SHP77 (cell line): ENCODE data around the gene SHF.

Experiments
- DNase-seq, 2 experiments: peaks; one replicate each; lab custom pipeline; 2025; lab: John Stamatoyannopoulos, UW

The SHF gene

DNA sequence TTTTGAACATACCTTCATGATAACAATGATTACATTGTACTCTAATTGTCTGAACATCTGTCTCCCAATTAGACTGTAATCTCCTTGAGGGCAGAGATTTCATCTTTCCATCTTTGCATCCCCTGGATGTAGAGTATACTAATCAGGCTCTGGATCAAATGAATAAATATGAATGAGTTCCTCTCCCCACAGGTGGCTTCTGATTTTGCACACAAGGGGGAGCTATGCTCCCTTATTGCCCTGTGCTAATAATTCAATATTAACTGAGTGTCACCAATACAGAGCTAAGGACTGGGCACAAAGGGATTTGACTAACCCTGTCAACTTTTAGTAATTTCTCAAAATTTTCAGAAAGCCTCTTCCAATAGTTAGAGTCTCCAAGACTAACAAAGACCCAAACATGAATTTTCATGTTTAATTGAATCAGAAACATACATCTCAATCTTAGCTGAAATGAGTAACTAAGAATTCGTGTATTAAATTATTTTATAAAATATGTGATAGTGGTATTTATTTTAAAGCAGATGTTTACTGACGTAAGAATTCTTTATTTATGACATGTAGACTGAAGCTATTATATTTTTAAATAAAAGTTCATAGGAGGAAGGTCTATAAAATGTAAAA, 61.1 kb downstream of the SHF start:
- peak in 1 of 2 experiments; percentile 9 for DNase-seq

DNA sequence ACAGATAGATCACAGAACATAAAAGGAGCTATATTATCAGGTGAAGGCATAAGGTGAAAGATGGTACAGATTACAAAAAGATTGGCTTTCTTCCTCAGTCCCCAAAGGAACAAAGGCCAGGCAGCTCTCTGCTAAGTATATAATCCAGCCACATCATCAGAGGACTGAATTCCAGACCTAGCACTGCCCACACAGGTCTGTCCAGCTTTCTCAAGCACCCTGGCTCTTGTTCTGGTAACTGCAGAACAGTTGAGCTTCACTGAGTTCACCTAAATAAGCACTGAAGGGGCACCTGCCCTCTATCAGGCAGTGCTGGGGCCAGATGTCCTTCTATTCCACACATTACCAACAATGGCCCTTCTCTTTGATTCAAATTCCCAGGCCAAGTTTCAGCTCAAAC, 64.4 kb downstream of the SHF start:
- DNase-seq: no peak

DNA sequence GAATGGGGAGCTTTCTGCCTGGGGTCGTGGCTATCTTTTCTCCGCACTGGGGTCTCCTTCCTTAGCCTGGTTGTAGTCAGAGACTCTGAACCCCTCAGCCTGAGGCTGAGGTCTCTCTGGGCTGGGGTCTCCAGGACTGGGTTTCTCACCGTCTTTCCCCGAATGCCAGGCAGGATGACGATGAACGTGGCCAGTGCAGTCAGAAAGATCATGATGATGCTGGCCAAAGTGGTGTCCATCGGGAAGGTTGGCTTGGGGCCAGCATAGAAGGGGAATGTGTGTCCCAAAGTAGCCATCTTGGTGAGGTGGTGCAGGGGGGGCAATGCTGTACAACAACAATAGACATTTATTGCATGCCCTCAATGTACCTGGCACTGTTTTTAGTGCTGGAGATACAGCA, 65.0 kb downstream of the SHF start:
- no peak for DNase-seq

DNA sequence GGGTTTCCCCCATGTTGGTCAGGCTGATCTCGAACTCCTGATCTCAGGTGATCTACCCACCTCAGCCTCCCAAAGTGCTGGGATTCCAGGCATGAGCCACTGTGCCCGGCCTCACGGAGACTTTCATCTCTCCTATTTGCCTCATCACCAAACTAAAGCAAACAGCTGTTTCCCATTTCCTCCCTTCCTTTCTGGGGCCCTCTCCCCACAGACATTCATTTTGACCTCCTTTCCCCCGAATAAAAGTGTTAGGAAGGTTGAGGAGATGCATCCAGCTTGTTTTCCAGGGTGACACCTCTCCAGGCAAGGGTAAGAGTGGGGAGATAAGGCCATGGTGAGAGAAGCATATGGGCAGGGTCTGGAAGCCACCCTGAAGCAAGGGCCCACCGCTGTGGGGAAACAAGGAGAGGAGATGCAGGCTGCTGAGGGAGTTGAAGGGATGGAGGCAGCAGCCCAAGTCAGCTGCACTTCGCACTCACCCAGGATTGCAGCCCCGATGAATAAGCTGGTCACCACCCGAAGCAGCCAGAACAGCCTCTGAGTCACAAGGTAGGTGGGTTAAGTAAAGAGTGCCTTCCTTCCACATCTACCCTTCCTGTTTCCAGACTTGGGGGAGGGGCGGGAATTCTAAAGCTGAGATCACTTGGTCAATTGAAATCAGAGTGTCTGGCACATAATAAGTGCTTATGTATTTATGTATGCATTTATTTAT, 65.9 kb downstream of the SHF start:
- DNase-seq: no peak

DNA sequence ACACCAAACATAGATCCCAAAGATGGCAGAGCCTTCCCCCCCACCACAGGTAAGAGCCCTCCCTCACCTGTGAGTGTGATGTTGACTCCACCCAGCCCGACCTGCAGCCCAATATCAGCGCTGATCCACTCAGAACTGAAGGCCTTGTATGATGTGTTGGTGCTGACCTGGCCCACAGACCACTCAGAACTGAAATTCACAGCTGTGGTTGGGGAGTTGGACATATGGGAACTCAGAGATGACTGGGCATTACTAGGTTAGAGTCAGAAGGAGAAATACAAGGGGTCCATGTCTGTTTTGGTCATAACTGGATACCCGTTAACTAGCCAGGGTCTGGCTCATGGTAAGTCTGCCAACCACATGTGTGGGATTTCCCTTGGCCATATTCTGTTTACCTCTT, 66.7 kb downstream of the SHF start:
- DNase-seq: no peak

DNA sequence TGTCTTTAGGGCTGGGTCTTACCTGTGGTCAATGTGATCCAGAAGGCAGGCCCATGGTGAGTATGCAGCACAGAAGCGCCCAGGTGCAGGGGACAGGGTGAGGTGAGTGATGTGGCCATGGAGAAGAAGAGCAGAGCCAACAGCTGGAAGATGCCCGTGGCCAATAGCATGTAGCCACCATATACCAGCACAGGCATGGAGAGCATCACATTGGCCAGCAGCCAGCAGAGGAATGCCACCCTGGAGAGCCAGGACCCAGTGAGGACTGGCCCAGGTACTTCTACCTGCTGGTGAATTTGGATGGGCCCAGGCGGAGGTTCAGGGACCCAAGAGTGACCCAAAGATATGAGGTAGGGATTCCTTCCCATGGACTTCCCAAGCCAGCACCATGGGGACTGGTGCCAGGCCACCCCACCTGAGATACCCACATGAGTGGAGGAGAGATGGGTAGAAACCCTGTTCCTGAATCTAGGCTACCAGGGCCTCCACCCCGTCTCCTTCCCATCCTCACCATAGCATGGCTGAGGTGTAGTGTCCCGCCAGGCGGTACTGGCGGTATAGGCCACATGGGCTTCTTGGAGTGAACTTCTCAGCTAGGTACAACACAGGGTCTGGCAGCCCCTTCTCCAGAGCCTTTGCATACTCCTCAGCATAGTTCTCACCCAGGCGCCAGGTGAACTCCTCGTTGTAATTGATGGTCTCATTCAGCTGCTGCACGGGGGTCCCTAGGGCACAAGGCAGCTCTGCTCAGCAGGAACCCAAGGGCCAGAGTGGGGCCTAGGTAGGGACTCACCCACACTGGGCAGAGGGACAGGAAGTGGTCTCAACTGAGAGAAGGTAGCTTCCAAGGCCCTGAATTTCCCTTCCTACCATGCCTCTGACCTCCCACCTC, 67.4 kb downstream of the SHF start:
- no peak for DNase-seq

DNA sequence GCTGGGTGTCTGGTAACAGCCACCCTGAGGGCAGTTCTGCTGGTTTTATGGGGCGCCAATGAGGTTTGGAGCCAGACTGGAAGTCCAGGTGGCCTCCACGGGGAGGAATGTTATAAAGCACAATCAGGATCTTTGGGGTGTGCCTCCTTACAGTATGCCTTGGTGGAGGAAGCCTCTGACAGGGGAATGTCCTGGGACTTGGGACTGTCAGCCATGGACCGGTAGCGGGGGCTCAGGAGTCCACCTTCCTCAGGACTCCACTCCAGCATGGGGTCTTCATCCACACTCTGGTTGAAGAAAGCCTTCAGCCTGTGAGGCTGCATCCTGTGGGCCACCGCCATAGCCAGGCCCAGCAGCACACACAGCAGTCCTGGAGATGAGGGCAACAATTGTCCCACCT, 68.8 kb downstream of the SHF start:
- no peak for DNase-seq

DNA sequence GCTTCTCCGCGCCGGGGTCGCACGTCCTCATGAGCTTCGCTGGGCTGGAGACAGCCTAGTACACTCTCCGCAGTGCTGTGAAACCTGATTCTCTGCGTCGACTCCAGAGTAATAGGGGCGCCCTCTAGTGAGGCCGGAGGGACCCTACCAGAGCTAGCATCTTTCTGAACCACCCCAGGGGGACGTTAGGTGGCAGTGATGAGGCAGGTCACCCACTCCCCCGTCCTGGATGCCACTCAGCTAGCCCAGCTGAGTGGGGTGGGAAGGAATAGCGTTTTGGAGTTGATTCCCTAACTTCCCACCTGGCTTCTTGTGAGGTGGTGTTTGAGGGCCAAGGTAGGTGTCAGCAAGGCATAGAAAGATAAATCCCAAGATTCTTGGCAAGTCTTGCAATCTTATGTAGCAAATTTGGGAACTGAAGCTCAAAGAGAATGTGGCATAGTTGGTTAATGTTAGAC, 69.6 kb downstream of the SHF start:
- DNase-seq: peak; percentile 87 to 92

DNA sequence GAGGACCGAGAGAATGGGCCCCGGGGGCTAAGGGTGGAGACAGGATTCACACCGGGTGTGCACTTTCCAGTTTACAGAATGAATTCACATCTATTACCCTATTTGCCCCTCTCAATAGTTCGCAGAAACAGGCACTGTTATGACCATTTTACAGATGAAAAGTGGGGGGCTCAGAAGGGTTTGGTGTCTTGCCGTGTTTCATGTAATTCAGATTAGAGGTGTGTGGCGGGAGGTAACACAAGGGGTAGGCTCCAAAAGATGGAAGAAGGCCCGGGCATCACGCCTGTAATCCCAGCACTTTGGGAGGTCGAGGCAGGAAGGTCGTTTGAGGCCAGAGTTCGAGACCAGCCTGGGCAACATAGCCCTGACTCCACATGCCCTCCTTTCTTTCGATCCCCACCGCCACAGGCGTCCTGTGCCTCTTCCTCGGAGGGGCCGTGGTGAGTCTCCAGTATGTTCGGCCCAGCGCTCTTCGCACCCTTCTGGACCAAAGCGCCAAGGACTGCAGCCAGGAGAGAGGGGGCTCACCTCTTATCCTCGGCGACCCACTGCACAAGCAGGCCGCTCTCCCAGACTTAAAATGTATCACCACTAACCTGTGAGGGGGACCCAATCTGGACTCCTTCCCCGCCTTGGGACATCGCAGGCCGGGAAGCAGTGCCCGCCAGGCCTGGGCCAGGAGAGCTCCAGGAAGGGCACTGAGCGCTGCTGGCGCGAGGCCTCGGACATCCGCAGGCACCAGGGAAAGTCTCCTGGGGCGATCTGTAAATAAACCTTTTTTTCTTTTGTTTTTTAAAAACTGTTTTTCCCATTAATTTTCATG, 70.2 kb downstream of the SHF start:
- DNase-seq: no peak
